Measurements from ENCODE around the gene NCAM1.

NCAM1 gene

DNA sequence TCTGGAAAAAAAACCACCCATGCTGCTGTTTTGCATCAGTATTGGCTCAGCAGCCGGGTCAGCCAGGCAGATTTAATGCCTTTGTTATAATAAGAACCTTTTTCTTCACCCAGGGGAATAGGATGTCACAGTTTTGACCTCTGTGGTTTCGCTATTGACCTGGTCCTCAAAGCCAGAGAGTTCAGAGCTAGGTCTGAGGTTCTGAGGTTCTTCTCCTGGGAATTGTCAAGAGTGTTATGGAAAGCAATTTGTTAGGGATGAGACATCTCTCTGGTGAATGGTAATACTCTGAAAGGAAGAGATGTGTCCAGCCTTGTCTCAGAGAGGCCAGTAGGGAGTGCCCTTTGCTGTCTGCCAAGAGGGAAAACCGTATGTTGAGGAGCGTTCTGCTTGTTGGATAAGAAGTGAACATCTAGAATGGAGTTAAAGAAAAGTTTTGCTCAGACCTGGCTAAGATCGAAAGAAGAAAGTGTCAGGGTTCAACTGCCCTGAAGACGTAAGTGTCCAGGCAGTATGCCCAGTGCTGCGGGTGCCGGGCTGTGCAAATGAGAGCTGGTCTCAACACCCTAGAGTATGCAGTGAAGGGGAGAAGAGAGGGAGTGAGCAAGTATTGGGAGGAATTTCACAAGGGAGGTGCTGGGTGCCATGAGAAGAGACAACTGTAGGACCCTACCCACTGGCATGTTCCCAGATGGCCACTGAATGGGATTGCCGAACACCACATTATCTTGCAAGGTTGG, 202.2 kb downstream of the NCAM1 start:
- Histone ChIP-seq H3K9me3 (ENCODE audit: control insufficient read depth, low read length) (no peaks in the 10 kb centered on the region), H3K27me3 (ENCODE audit: control insufficient read depth, insufficient read depth, low read length) (no peaks in the 10 kb centered on the region), H3K79me2 (no peaks in the 10 kb centered on the region), H3K9ac (no peak overlapping the region), H3K27ac (no peak overlapping the region), H2AFZ (no peak overlapping the region), H3K4me1 (no peaks in the 10 kb centered on the region), H3K4me2 (ENCODE audit: low read length) (no peak overlapping the region), H3K36me3 (ENCODE audit: control insufficient read depth, insufficient read depth, low read length) (no peaks in the 10 kb centered on the region), H3K4me3 (ENCODE audit: low read depth, low read length) (no peak overlapping the region)
- no peak for TF ChIP-seq CTCF (IDR thresholded peaks at IDR 0.05)

- H2AFZ ChIP-seq = no peak overlapping the region
- H3K79me2 ChIP-seq = no peaks in the 10 kb centered on the region
- H3K9ac ChIP-seq = no peak overlapping the region
- no peak overlapping the region for H3K27ac ChIP-seq
- no peaks in the 10 kb centered on the region for H3K9me3 ChIP-seq (ENCODE audit: control insufficient read depth, low read length)
- no peaks in the 10 kb centered on the region for H3K4me1 ChIP-seq
- H3K27me3 ChIP-seq (ENCODE audit: control insufficient read depth, insufficient read depth, low read length) = no peaks in the 10 kb centered on the region
- H3K36me3 ChIP-seq (ENCODE audit: control insufficient read depth, insufficient read depth, low read length) = no peaks in the 10 kb centered on the region
- H3K4me3 ChIP-seq (ENCODE audit: low read depth, low read length) = no peak overlapping the region
- H3K4me2 ChIP-seq (ENCODE audit: low read length) = no peak overlapping the region
- no peak for TF ChIP-seq CTCF (IDR thresholded peaks at IDR 0.05)
These were observed 205.1 kb downstream of the NCAM1 start for GRCh38 chr11:113166280-113166679.

GRCh38 chr11:113167599-113167998, 206.4 kb downstream of the NCAM1 start:
- TF ChIP-seq CTCF (IDR thresholded peaks at IDR 0.05) = no peak
- Histone ChIP-seq H3K4me1 (no peaks in the 10 kb centered on the region), H2AFZ (no peak overlapping the region), H3K27ac (no peak overlapping the region), H3K27me3 (ENCODE audit: control insufficient read depth, insufficient read depth, low read length) (no peaks in the 10 kb centered on the region), H3K36me3 (ENCODE audit: control insufficient read depth, insufficient read depth, low read length) (no peaks in the 10 kb centered on the region), H3K9ac (no peak overlapping the region), H3K79me2 (no peaks in the 10 kb centered on the region), H3K4me3 (ENCODE audit: low read depth, low read length) (no peak overlapping the region), H3K9me3 (ENCODE audit: control insufficient read depth, low read length) (no peaks in the 10 kb centered on the region), H3K4me2 (ENCODE audit: low read length) (no peak overlapping the region)

DNA sequence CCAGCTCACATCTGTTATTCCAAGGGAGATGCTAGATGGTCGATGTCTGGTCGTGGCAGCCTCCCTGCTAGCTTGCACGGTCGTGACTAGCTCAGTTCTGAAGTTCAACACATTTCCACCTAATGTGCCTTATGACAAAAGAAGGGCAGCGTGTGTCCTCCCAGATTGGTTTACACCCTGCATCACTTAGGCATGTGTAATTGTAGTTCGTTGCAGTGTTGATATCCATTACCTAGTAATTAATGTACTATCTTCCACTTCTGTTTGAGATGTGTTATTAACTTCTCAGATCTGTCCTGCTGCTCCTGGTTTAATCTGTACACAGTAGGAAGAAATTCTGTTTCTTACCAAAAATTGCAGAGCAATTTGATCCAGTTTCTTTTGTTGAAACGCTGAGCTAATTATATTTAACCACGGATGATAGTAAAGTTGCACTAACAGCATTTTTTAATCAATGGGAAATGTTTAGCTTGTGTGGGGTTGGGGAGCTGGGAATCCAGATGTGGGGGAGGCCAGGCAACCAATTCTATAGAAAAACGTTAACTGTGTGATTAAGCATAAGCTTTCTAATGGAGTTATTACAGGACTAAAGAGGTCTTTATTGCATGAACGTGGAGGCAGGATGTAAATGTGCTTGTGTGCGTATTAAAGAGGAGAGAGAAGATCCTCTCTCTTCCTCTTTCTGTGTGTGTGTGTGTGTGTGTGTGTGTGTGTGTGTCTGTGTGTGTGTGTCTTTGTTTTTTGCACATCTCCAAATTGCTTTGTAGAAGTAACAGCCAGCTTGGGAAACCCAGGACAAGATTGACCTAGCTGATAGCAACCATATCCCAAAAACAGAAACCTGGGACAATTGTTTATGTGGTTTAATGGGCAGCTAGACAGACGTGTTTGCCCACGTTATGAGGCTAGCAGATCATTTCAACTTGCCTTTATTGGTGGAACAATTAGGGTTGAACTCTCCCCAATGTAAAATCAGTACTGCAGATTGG, 207.4 kb downstream of the NCAM1 start:
- H3K9ac ChIP-seq = no peak overlapping the region
- H3K36me3 ChIP-seq (ENCODE audit: control insufficient read depth, insufficient read depth, low read length) = no peaks in the 10 kb centered on the region
- no peaks in the 10 kb centered on the region for H3K9me3 ChIP-seq (ENCODE audit: control insufficient read depth, low read length)
- no peak overlapping the region for H2AFZ ChIP-seq
- no peaks in the 10 kb centered on the region for H3K79me2 ChIP-seq
- H3K4me1 ChIP-seq = no peaks in the 10 kb centered on the region
- H3K27me3 ChIP-seq (ENCODE audit: control insufficient read depth, insufficient read depth, low read length) = no peaks in the 10 kb centered on the region
- no peak for TF ChIP-seq CTCF (IDR thresholded peaks at IDR 0.05)
- H3K4me3 ChIP-seq (ENCODE audit: low read depth, low read length) = no peak overlapping the region
- H3K27ac ChIP-seq = no peak overlapping the region
- no peak overlapping the region for H3K4me2 ChIP-seq (ENCODE audit: low read length)
